GM19395 (cell line): ENCODE data around the gene DRC7.
A peak's percentile ranks its signal among the peaks of the same experiment; 100 is the strongest.
"Not testable (repeated sequence)": the region's sequence is repeated elsewhere in the genome, so short reads cannot be mapped to it uniquely, and the experiment has no call there.

ENCODE experiments used
- ATAC-seq: cut with Tn5 transposase; IDR thresholded peaks from one replicate; pipeline ENCODE4 v1.9.1; 2021; ENCODE audit warnings: mild to moderate bottlenecking, moderate library complexity; ENCODE audit not compliant: unreplicated experiment

DRC7 gene

GRCh38 chr16:57732037-57732436 lies 37.4 kb downstream of the DRC7 start:
- ATAC-seq: no peak

GRCh38 chr16:57732714-57733113 lies 38.1 kb downstream of the DRC7 start:
- no peak for ATAC-seq

DNA sequence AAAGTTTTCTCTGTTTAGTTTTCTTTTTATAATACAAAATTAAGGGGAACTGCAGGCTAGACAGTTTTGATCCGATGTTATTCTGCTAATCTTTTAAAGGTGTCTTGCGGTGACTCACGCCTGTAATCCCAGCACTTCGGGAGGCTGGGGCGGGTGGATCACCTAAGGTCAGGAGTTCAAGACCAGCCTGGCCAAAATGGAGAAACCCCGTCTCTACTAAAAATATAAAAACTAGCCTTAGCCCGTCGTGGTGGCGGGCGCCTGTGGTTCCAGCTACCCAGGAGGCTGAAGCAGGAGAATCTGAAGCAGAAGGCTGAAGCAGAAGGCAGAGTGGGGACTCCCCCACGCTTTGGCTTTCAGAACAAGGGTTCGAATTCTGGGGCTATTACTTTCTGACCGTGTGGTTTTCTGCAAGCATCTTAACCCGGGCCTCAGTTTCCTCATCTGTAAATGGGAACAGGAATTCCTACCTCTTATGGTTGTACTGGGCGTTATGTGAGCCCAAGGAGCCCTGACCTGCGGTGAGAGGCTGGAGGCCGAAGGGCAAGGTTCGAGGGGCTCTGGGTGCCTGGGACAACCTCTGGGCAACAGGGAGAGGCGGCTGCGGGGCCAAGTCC lies 39.8 kb downstream of the DRC7 start:
- ATAC-seq: no peak

DNA sequence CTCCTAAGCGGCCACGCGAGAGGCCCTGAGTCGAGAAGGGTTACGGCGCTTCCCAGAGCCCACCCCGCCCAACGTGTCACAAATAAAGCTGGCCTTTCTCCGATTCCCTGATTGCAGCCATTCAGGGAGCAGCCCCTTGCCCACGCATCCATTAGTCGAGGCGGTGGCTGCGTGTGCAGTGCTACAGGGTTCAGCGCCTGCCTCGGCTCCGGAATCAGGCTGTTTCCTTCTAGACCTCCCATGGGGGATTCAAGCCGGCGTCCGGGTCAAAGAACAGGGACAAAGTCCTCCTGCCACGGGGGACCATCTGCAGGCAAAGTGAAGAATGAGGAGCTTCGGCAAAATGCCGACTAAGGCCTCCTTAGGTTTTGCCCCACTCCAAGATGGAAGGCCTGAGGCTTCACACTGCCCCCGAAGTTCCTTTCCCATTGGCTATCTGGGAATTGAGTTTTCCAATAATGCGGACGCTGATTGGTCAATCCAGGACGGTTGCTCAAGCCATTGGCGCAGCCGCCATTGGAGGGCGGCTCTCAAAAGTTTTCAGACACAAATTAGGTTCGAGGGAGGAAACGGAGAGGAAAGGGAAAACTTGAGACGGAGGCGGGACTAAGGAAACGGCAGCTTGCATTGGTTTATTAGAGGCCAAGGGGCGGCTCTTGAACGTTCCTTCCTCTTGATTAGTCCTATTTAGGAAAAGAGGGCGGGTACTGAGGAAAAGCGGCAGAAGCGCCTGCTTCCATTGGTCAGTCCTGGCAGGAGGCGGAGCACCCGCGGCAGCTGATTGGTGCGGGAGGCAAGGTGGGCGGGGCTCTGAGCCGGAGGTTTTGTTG lies 40.5 kb downstream of the DRC7 start:
- ATAC-seq: peak; percentile 89

- ATAC-seq: peak; percentile 22
These were observed 41.3 kb downstream of the DRC7 start, which contains the start of gene KATNB1 for GRCh38 chr16:57735755-57736418. KATNB1 (plus strand) TSS chr16:57735770; CDS start chr16:57737244, 1,474 bp downstream.

DNA sequence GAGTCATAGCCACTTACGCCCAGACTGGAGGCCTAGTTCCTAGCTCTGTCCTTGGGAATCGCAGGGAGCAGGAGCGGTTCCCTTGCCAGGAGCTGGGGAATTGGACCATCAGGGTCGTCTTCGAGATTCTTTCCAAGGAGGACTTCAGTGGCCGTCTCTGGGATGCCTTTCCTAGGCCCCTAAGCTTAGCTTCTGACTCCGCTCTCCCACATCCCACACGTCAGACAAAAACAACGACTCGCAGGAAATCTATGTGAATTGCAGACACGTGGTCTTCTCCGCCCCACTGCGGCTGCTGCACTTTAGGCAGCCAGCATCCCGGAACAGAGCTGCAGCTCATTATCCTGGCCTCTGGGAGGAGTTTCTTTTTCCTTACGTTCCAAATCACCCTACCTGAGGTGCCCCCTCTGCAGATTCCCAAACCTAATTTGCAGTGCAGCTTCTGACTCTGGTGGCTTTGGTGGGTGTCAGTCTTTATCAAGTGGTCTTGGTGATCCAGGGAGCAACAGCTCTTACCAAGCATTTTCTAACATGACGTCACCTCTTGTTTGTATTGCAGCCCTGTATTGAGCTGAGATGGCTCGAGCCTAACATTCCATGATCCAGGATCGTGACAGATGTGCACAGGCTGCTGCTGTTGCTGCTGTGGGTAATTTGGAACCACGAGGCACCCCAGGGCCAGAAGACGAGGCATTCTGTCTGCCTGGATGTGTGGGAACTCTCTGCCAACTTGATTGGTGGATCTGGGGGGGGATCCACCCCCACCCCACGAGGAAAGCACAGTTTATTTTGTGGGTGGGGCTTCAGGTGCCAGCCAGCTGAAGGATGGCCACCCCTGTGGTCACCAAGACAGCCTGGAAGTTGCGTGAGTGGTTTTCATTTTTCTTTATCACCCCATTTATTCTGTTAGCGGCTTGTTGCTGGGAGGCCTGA lies 42.1 kb downstream of the DRC7 start:
- ATAC-seq: no peak

DNA sequence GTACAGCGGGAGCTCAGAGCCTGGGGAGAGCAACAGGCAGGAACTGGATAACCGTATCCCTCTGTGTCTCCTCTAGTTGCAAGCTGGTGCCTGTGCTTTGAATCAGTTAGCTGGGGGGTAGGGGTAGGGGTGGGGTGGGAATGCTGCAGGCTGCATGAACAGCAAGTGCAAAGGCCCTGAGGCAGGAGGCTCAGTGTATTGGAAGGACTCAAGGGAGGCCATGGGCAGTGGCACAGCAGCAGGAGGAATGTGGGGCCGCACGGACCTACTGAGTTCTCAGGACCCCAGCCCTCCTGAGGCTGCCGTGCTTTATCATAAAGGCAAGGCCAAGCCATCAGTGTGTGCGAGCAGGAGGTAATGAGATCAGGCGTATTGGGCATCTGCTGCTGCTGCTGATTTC lies 44.2 kb downstream of the DRC7 start:
- no peak for ATAC-seq

DNA sequence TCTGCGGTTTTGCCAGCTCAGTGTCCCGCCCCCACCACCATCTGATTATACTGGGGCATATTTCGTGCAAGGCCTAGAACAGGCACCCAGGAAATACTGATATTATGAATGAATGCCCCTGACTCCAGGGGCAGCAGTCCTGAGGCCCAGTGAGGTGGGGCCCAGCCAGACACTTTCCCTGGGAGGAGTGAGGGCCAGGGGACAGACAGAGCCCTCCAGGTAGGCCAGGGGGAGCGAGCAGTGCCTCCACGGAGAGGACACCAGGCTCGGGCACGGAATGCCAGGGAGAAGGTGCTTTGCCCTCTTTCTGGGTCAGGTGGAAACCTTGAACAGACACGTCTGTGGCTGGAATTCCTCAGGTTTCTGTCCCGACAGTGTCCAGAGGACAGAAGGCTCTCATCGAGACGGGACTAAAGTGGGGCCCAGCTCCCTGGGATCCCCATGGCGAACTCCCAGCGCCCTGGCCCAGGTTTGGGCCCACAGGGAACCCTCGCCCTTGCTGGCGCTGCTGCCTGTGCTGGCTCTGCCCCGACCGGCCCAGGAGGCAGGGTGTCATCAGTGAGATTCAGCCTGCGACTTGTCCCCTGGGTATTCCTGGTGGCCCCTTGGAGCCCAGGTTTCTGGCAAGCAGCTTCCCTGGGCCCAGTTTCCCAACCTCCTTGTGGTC lies 45.3 kb downstream of the DRC7 start:
- no peak for ATAC-seq

- no peak for ATAC-seq
These were observed 45.9 kb downstream of the DRC7 start for GRCh38 chr16:57740423-57741071.

GRCh38 chr16:57741660-57742191 lies 47.1 kb downstream of the DRC7 start:
- no peak for ATAC-seq

- no peak for ATAC-seq
These were observed 47.9 kb downstream of the DRC7 start for GRCh38 chr16:57742543-57742942.

- ATAC-seq: no peak
These were observed 48.9 kb downstream of the DRC7 start for GRCh38 chr16:57743458-57743857.

- ATAC-seq: no peak
These were observed 49.5 kb downstream of the DRC7 start for GRCh38 chr16:57743886-57744641.

DNA sequence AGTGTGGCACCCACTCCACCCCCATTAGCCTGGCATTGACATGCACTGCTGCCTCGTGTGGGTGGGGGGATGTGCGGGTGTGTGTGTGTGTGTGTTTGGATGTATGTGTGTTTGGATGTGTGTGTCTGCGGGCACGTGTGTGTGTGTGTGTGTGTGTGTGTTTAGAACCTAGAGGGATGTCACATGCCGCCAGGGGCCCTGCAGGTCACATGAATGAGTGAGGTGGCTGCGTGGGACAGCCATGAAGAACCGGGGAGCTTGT lies 50.0 kb downstream of the DRC7 start:
- ATAC-seq: no peak

DNA sequence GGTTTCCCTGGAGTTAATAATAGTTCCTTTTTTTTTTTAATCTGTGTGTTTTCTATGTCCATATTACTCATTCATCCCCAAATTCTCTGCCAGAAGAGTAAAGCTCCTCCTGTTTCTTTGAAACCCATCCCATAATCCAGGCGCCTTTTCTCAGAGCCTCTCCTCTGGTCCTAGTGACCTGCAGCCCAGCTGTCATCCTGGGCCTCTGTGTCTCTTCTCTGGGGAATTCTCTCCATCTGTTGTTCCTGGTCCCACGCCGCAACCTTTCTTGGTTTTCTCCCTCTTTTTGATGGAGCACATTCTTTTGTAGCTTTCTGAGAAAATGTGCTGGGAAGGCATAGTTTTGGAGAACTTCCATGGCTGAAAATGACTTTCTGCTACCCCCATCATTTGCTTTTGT lies 51.2 kb downstream of the DRC7 start:
- ATAC-seq: no peak

DNA sequence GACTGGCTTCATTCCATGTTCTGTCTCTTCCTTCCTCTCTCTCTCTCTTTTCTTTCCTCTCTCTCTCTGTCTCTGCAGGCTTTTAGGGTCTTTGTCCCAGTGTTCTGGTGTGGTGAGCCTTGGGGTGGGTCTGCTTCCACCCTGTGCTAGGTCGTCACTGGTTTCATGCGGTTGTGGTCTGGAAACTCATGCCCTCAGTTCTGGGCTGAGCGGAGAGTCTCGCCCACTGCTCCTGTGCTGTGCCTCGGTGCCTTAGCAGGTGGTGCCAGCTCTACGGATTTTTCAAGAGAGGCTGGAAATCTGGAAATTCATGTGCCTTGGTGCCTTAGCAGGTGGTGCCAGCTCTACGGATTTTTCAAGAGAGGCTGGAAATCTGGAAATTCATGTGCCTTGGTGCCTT lies 51.7 kb downstream of the DRC7 start:
- not testable (repeated sequence) for ATAC-seq

DNA sequence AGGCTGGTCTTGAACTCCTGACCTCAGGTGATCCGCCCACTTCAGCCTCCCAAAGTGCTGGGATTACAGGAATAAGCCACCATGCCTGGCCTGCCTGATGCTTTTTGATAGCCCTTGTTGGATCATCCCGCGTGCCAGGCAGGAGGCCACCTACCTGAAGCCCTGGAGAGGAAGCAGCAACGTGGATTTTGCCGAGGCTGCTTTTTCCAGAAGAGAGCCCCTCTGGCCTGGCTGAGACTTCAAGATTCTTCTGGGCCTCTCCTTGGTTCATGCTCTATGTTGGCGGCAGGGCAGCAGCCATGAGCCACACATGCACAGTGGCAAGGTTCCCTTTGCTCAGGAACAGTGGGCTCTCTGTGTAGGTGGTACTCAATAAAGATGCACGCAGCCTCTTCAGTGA lies 52.5 kb downstream of the DRC7 start:
- ATAC-seq: no peak

DNA sequence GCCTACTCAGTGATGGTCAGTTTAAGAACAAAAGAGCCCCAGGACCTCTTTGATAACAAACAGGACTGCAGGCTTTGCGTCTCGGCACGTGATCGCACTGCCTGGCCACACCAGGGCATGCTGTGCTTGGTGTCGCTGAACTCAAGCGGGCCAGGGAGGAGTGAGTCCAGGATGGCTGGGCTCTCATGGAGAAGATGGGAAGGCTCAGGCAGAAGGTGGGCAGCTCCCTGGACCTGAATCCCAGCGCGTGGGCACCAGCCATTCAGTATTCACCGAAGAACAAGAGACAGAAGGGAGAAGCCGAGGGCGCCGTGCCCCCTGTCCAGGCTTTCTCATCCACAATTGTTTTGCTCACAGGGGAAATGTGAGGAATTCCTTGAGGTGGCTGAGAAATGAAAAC lies 52.9 kb downstream of the DRC7 start:
- ATAC-seq: no peak

- ATAC-seq: no peak
These were observed 53.4 kb downstream of the DRC7 start for GRCh38 chr16:57747996-57748395.
